ENCODE measurements around the gene PLN.

Gene PLN

GRCh38 chr6:118536478-118536877 lies 11.6 kb upstream of the PLN start:
- H3K4me3 ChIP-seq (ENCODE audit: low read depth, low read length): no peak overlapping the region

DNA sequence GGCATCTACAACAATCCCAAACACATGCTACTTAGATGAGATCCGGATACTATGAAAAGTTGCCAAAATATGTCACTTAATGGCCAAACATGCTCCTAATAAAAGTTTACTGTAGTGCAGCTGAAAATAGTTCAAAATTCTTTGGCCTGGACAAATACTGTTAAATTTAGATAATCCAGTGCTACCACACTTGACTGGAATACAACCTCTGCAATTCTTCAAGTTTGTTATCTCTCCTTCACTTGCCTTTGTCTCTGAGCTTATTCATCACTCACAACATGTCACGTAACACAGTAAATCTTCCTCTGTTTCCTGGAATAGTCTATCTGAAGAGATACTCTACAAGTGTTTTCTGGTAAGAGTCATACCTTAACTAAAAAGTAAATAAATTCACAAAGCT lies 10.5 kb upstream of the PLN start:
- no peak overlapping the region for H3K4me3 ChIP-seq (ENCODE audit: low read depth, low read length)

DNA sequence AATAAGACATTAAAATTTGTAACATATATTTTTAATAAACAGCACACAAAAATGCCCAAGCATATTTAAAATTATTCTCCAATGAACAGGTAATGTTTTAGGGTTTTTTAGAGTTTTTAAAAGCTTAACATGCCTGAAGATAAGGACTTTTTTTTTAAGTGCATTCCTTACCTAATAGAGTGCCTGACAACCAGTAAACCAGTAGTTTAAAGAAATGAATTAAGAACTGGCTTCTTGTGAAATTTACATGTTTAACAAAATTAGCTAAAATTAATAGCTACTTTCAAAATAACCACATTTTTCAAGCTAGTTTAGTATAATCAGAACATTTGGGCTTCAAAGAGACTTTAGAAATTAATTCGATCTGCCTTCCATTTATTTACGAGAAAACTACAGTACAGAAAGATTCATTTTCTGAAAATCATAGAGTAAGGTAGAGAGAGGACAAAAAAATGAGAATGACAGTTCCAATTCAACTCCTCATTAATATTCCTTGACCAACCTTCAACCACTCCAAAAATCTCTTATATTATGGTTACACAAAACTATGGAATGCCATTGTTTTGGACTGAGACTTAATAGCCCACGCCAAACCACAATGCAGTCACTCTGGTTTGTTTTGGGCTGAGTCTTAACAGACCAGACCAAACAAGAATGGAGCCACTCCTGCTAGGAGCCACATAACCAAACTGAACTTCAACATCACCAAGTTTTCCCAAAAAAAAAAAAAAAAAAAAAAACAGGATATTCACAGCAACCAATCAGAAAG lies 5.7 kb upstream of the PLN start:
- no peak overlapping the region for H3K4me3 ChIP-seq (ENCODE audit: low read depth, low read length)

DNA sequence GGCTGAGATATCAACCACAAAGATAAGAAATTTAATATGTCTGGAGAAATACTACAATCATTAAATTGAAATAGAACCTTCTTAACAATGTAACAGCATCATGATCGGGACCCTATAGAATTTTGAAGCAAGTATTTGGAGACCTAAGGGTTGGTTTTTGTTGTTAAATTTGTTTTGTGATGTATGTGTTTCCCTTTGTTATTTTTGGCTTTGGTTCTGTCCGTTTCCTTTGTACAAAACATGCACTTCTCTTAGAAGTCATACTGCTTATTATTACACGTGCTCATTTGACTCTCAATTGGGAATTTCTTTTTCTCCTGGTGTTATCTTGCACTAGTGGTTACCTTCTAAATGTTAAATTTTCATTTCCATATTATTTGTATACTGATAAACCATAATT lies 4.0 kb upstream of the PLN start:
- H3K4me3 ChIP-seq (ENCODE audit: low read depth, low read length): no peak overlapping the region

DNA sequence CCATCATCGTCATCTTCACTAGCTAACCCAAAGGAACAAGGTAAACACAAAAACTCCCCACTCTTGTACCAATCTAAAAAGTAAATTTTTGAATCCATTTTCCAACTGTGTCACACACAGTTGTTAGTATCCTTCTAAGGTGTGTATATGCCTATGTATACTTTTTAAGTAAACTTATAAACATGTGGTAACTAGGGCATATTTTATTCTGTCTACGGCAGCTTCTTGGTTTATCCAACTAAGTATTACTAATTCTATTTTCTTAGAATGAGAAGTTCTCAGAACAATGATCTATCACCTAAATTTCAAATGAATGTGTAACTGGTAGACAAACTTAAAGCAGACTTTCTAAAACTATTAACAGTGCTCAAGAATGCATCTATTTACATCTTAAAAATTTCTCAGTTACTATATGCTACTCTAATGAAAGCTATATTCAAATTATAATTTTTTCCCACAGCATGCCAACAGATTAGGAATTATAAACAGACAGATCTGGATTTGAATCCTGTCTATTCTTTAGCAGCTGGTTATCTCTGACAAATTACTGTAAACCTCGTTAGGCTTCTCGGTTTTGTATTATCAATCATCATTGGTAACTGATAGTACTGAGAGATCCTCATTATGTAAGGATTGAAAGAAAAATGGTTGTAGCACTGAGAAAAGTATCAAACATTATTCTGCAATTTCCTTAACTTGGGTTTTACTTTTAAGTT lies 1.8 kb upstream of the PLN start:
- no peak overlapping the region for H3K4me3 ChIP-seq (ENCODE audit: low read depth, low read length)

DNA sequence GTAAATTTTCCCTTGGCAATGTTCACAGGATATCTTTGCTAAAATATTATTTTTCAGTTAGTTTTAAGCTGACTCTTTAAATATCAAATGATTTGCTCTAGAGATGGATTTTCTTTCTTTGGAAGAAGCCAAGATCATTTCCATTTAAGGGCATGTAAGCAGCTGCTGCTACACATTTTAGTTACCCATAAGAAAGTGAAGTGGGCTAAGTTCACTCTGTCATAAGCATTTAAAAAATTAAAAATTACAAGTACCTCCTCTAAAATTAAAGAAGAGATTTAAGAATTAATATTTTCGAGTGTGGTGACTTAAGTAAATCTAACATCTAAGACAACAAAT lies 1.2 kb upstream of the PLN start:
- H3K4me3 ChIP-seq (ENCODE audit: low read depth, low read length): no peak overlapping the region

- H3K4me3 ChIP-seq (ENCODE audit: low read depth, low read length): no peak overlapping the region
Observed at GRCh38 chr6:118548613-118549012, 517 bp downstream of the PLN start.

DNA sequence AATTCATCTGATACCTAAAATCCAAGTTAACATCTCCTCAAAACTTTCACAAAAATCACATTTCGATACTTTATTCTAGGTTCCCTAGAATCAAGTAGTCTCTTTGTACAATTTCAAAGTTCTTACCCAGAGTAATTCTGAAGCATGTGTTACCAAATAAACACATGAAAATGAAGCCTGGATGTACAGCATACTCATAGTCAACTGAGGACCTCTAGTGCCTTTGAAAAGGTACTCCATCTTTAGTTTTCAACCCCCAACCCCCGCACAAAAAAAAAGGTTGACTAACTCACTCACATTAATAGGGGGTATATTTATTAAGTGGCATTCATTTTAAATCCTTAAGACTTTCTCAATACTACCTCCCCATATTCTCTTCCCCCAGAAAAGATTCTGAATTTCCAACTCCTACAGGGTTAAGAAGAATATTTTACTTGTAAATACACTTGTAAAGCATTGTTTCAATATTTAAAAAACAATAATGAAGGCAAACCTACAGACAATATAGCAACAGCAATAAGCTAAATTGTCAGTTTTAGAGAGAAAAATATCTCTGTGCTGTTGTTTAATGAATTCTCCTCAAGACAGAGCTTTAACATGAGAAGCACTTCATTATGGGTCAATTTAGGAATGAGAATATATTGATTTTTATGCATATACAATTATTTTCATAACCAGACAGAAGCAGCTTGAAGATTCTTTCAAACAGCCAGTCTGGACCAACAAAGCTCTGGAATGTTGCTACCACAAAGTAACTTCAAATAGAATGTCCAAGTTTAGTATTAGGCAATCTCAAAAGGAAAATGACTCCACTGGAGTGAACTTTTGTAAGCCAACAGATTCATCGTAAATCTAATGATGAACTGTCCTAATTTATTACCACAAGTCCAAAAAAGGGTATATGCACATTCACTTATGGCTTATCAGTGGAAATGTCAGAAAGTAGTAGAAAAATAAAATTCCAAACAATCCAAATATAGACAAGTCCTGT lies 3.3 kb downstream of the PLN start:
- H3K4me3 ChIP-seq (ENCODE audit: low read depth, low read length): no peak overlapping the region

DNA sequence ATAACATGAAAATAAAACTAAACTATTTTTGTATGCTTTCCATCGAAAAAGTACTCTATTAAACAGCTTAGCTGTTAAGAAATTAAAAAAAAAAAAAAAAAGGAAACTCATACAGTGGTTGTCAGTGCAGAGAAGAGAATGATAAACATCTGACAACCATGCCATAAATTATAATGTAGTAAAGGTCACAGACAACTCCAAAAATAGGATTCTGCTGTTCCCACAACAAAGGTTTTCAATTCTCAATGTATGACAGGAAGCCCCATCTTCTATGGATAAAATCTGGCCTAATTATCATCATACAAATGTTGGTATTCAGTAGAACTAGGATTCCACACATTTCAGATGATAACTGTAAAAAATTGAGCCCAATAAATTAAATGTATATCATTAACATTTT lies 5.0 kb downstream of the PLN start:
- H3K4me3 ChIP-seq (ENCODE audit: low read depth, low read length): no peak overlapping the region

- no peak overlapping the region for H3K4me3 ChIP-seq (ENCODE audit: low read depth, low read length)
Observed at GRCh38 chr6:118554698-118555097, 6.6 kb downstream of the PLN start.

- H3K4me3 ChIP-seq (ENCODE audit: low read depth, low read length): no peak overlapping the region
Observed at GRCh38 chr6:118558464-118559217, 10.5 kb downstream of the PLN start.

DNA sequence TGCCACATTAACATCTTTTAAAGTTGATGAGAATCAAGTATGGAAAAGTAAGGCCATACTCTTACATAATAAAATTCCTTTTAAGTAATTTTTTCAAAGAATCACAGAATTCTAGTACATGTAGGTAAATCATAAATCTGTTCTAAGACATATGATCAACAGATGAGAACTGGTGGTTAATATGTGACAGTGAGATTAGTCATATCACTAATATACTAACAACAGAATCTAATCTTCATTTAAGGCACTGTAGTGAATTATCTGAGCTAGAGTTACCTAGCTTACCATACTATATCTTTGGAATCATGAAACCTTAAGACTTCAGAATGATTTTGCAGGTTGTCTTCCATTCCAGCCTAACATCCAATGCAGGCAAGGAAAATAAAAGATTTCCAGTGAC lies 11.6 kb downstream of the PLN start:
- H3K4me3 ChIP-seq (ENCODE audit: low read depth, low read length): no peak overlapping the region

GRCh38 chr6:118562248-118562647 lies 14.2 kb downstream of the PLN start:
- no peak overlapping the region for H3K4me3 ChIP-seq (ENCODE audit: low read depth, low read length)

GRCh38 chr6:118562959-118563358 lies 14.9 kb downstream of the PLN start:
- no peak overlapping the region for H3K4me3 ChIP-seq (ENCODE audit: low read depth, low read length)

DNA sequence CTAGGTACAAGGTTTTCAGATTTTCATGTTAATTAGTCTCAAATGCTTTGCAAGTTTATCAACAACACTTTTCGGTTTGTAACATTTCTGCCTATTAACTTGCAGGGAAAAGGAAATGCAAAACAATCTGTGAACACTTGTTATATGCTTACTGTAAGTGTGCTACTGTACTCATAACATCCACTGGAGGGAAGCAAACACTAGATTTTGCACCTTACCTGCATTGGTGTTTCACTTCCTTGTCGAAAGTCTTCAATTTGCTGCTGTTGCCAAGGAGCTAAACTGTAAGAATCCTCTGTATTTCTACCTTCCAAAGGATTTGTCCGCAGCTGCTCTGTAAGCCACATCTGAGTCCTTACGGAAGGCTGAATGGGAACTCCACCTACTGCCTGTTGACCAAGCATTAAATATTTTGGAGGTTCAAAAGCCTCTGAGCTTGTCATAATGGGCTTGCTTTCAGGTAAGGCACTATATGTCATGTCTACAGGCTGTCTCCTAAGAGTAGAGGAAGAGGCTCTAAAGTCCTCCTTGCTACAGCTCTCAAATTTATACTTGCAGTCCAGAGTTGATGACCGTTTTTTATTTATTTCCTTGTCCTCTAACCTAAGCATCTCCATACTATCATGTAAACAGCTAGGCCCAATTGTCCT lies 17.3 kb downstream of the PLN start:
- no peak overlapping the region for H3K4me3 ChIP-seq (ENCODE audit: low read depth, low read length)

GRCh38 chr6:118567974-118568373 lies 19.9 kb downstream of the PLN start:
- H3K4me3 ChIP-seq (ENCODE audit: low read depth, low read length): no peak overlapping the region

GRCh38 chr6:118569498-118569897 lies 21.4 kb downstream of the PLN start:
- no peak overlapping the region for H3K4me3 ChIP-seq (ENCODE audit: low read depth, low read length)

GRCh38 chr6:118571121-118571520 lies 23.0 kb downstream of the PLN start:
- H3K4me3 ChIP-seq (ENCODE audit: low read depth, low read length): no peak overlapping the region

DNA sequence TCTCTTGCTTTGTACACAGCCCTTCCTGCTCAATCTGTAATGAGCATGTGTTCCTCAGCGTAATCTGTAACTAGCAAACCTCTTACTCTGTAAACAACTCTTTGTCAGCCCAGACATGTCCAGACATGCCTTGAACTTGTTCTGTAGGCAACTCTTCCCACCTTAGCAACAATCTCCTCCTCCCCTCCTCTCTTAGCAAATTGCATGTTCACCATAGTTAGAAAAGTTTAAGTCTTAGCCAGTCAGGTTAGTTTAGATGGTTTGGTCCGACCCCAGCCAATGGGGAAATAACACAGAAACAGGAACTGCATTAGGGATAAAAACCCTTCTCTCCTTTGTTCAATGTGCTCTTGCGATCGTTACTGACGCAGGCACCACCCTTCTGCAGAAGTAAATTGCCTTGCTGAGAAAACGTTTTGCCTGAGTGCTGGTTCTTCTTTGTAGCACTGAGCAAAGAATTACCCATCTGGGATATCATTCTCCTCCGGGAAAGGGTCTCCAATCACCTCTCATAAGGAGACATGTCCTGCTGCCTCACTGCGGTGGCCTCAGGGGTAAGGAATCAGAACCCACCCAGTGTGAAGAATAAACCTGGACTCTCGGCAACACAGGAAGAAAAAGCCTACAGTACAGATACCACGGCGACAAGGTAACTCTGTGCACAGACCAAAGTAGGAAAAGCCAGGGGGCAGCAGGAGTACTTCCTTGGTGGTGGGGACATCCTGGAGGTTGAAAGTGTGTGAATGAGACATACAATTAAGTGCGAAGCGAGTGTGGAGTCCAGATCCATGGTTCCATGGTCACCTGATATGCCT lies 26.2 kb downstream of the PLN start:
- no peak overlapping the region for H3K4me3 ChIP-seq (ENCODE audit: low read depth, low read length)

Measured in iPS-11a (cell line).